ENCODE results near the gene TBX2.

Gene TBX2

GRCh38 chr17:61416211-61416539, 16.5 kb downstream of the TBX2 start:
- Histone ChIP-seq H3K4me2 (ENCODE audit: low read length) (no peak overlapping the region), H3K27ac (ENCODE audit: low read depth, low read length, poor library complexity, severe bottlenecking) (no peak overlapping the region), H3F3A (ENCODE audit: insufficient read depth, low read length) (no peaks in the 10 kb centered on the region), H2AFZ (ENCODE audit: low read length) (no peak overlapping the region), H3K9me3 (ENCODE audit: low read length) (no peaks in the 10 kb centered on the region), H4K20me1 (ENCODE audit: insufficient read depth, low read length) (no peaks in the 10 kb centered on the region), H3K9ac (ENCODE audit: low read length) (no peak overlapping the region), H3K9me2 (ENCODE audit: low read depth, low read length) (no peaks in the 10 kb centered on the region), H3K79me2 (ENCODE audit: insufficient read depth, low read length) (no peaks in the 10 kb centered on the region), H3K4me1 (ENCODE audit: insufficient read depth, low read length, severe bottlenecking) (peaks cover 19% of the 10 kb centered on the region), H3K4me3 (ENCODE audit: low read depth, low read length, poor library complexity, severe bottlenecking) (no peak overlapping the region), H3K36me3 (ENCODE audit: insufficient read depth, low read length) (no peaks in the 10 kb centered on the region), H3K27me3 (ENCODE audit: insufficient read depth, low read length) (peaks cover 7% of the 10 kb centered on the region; the same call in 1 of the 2 replicates)
- no peak for TF ChIP-seq CTCF (IDR thresholded peaks at IDR 0.05; ENCODE audit: low read length)
- no peak for TF ChIP-seq EZH2 (IDR thresholded peaks at IDR 0.05; ENCODE audit: borderline replicate concordance, low read length)

- Histone ChIP-seq H3K27me3 (ENCODE audit: insufficient read depth, low read length) (peaks cover 7% of the 10 kb centered on the region; the same call in 1 of the 2 replicates), H3K4me2 (ENCODE audit: low read length) (peak overlapping the region; percentile 55; the same call in 1 of the 2 replicates), H3K4me1 (ENCODE audit: insufficient read depth, low read length, severe bottlenecking) (peaks cover 14% of the 10 kb centered on the region), H3K27ac (ENCODE audit: low read depth, low read length, poor library complexity, severe bottlenecking) (no peak overlapping the region), H3K9me3 (ENCODE audit: low read length) (no peaks in the 10 kb centered on the region), H3K4me3 (ENCODE audit: low read depth, low read length, poor library complexity, severe bottlenecking) (no peak overlapping the region), H3K9ac (ENCODE audit: low read length) (no peak overlapping the region), H3K36me3 (ENCODE audit: insufficient read depth, low read length) (no peaks in the 10 kb centered on the region), H2AFZ (ENCODE audit: low read length) (no peak overlapping the region), H4K20me1 (ENCODE audit: insufficient read depth, low read length) (no peaks in the 10 kb centered on the region), H3K79me2 (ENCODE audit: insufficient read depth, low read length) (no peaks in the 10 kb centered on the region), H3F3A (ENCODE audit: insufficient read depth, low read length) (no peaks in the 10 kb centered on the region), H3K9me2 (ENCODE audit: low read depth, low read length) (no peaks in the 10 kb centered on the region)
- TF ChIP-seq CTCF (IDR thresholded peaks at IDR 0.05; ENCODE audit: low read length) (peak; percentile 93), EZH2 (IDR thresholded peaks at IDR 0.05; ENCODE audit: borderline replicate concordance, low read length) (no peak)
Observed at GRCh38 chr17:61416540-61417363, 17.1 kb downstream of the TBX2 start.

DNA sequence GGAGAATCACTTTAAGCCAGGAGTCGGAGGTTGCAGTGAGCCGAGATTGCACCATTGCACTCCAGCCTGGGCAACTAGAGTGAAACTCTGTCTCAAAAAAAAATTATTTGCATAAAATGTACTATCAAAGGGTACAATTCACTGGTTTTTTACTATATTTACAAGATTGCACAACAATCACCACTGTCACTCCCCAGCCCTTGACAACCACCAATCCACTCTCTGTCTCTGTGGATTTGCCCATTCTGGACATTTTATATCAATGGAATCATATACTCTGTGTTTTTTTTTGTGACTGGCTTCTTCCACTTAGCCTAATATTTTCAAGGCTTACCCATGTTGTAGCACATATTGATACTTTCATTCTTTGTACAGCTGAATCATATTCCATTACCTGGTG, 18.8 kb downstream of the TBX2 start:
- no peak overlapping the region for H3K9ac ChIP-seq (ENCODE audit: low read length)
- H2AFZ ChIP-seq (ENCODE audit: low read length) = no peak overlapping the region
- H3K27me3 ChIP-seq (ENCODE audit: insufficient read depth, low read length) = peaks cover 7% of the 10 kb centered on the region; the same call in 1 of the 2 replicates

More for the DNA sequence above, 18.8 kb downstream of the TBX2 start:
- no peaks in the 10 kb centered on the region for H3K36me3 ChIP-seq (ENCODE audit: insufficient read depth, low read length)
- no peaks in the 10 kb centered on the region for H3K9me2 ChIP-seq (ENCODE audit: low read depth, low read length)
- H3K4me3 ChIP-seq (ENCODE audit: low read depth, low read length, poor library complexity, severe bottlenecking) = no peak overlapping the region
- TF ChIP-seq CTCF (IDR thresholded peaks at IDR 0.05; ENCODE audit: low read length) (no peak), EZH2 (IDR thresholded peaks at IDR 0.05; ENCODE audit: borderline replicate concordance, low read length) (no peak)
- H3K4me1 ChIP-seq (ENCODE audit: insufficient read depth, low read length, severe bottlenecking) = peaks cover 4% of the 10 kb centered on the region
- no peaks in the 10 kb centered on the region for H3K79me2 ChIP-seq (ENCODE audit: insufficient read depth, low read length)
- H3K27ac ChIP-seq (ENCODE audit: low read depth, low read length, poor library complexity, severe bottlenecking) = no peak overlapping the region
- H3F3A ChIP-seq (ENCODE audit: insufficient read depth, low read length) = no peaks in the 10 kb centered on the region
- no peaks in the 10 kb centered on the region for H3K9me3 ChIP-seq (ENCODE audit: low read length)
- no peak overlapping the region for H3K4me2 ChIP-seq (ENCODE audit: low read length)
- no peaks in the 10 kb centered on the region for H4K20me1 ChIP-seq (ENCODE audit: insufficient read depth, low read length)

Data from OCI-LY1 (cell line).